ENCODE results near the gene USP6NL. TPM values are rescaled to one million over a fixed set of nuclear protein-coding genes. Genes with fewer than 3 reads are reported as not detected.

The USP6NL gene
- total RNA-seq: 10 to 100 TPM in 3 of 4 donors, 1 to 10 TPM in 1; 3.8 to 21.9 (median 17.0) TPM

DNA sequence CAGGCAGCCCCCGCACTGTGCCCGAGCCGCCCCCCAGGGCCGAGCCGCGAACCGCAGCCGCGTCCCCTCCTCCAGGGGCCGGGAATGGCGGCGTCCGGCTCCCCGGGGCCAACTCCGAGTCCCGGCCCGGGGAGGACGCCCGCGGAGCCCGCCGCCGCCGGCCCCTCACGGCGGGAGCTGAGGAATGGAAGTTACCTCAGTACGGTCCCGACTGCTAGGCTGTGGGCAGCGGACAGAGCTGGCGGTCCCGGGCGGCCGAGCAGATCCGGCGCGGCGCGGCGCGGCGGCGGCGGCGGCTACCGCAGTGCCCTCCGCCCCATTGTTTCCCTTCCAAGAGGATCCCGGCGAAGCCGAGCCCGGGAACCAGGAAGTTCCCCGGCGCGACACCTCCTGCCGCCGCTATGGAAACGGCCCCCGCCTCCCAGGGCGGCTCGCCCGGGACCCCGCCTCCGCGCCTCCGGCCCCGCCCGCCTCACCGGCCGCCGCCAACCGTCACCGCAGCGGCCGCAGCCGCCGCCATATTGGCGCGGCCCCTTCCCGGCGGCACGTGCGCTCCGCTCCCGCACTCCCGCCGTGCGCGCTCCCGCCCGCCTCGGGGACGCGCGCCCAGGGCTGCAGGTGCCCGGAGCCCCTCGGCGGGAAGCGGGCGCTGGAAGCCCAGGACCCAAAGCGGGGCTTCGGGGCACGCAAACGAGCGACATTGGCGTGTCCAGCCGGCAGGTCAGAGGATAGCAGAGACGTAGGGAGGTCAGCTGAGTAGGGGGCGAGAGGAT is at the start of gene USP6NL:
TSS of gene USP6NL (minus strand) at position 403 of the 773 bp plus-strand sequence. CDS start 14,016 bp downstream, outside the sequence.
- Histone ChIP-seq H3K27me3 (no peaks in the 10 kb centered on the region), H3K4me1 (no peaks in the 10 kb centered on the region), H3K27ac (peak within 1 kb of the TSS; percentile 77 to 91), H3K4me3 (peak within 1 kb of the TSS; percentile 40 to 71), H3K9me3 (no peaks in the 10 kb centered on the region), H3K36me3 (no peaks in the 10 kb centered on the region)
- DNase-seq: peak; percentile 82 to 91
- TF ChIP-seq, protein P1, sequence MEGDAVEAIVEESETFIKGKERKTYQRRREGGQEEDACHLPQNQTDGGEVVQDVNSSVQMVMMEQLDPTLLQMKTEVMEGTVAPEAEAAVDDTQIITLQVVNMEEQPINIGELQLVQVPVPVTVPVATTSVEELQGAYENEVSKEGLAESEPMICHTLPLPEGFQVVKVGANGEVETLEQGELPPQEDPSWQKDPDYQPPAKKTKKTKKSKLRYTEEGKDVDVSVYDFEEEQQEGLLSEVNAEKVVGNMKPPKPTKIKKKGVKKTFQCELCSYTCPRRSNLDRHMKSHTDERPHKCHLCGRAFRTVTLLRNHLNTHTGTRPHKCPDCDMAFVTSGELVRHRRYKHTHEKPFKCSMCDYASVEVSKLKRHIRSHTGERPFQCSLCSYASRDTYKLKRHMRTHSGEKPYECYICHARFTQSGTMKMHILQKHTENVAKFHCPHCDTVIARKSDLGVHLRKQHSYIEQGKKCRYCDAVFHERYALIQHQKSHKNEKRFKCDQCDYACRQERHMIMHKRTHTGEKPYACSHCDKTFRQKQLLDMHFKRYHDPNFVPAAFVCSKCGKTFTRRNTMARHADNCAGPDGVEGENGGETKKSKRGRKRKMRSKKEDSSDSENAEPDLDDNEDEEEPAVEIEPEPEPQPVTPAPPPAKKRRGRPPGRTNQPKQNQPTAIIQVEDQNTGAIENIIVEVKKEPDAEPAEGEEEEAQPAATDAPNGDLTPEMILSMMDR (IDR thresholded peaks at IDR 0.05): no peak
- TF ChIP-seq POLR2A (IDR thresholded peaks at IDR 0.05): peak; percentile 59 to 83
- intact Hi-C loops (cut with DNase I; ENCODE audit: low total_unique reads): no loop called here

GRCh38 chr10:11658801-11659368 is 47.4 kb upstream of the USP6NL start:
- Histone ChIP-seq H3K27me3 (no peaks in the 10 kb centered on the region), H3K4me3 (no peak overlapping the region), H3K9me3 (no peaks in the 10 kb centered on the region), H3K27ac (no peak overlapping the region), H3K4me1 (no peaks in the 10 kb centered on the region), H3K36me3 (no peaks in the 10 kb centered on the region)
- intact Hi-C loops (cut with DNase I; ENCODE audit: low total_unique reads): no loop called here
- DNase-seq: no peak
- TF ChIP-seq, protein P1 (IDR thresholded peaks at IDR 0.05): no peak
- no peak for TF ChIP-seq POLR2A (IDR thresholded peaks at IDR 0.05)

DNA sequence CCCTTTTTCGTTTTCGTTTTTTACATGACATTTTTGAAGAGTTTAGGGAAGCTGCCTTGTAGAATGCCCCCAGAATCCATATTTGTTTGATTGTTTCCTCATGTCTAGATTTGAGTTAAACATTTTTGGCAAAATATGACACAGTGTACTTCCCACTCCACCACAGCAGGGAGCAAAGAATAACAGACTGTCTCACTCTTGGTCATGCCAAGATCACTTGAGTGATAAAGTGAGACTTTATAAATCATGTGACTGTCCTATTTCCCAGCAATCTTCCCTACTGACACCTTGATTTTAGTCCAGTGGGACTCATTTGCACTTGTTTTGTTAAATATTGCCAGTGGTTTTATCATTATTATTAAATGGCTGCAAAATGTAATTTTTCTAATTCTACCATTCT is 44.4 kb upstream of the USP6NL start:
- intact Hi-C loops (cut with DNase I; ENCODE audit: low total_unique reads): no loop called here
- no peak for DNase-seq
- Histone ChIP-seq H3K36me3 (no peaks in the 10 kb centered on the region), H3K4me3 (no peak overlapping the region), H3K27ac (no peak overlapping the region), H3K4me1 (no peaks in the 10 kb centered on the region), H3K27me3 (no peaks in the 10 kb centered on the region), H3K9me3 (no peaks in the 10 kb centered on the region)
- no peak for TF ChIP-seq POLR2A (IDR thresholded peaks at IDR 0.05)
- TF ChIP-seq, protein P1 (IDR thresholded peaks at IDR 0.05): no peak

- no peaks in the 10 kb centered on the region for H3K27me3 ChIP-seq
- TF ChIP-seq POLR2A (IDR thresholded peaks at IDR 0.05): no peak
- TF ChIP-seq, protein P1 (IDR thresholded peaks at IDR 0.05): no peak
- H3K4me3 ChIP-seq: no peak overlapping the region
- DNase-seq: no peak
- H3K4me1 ChIP-seq: no peaks in the 10 kb centered on the region
- intact Hi-C loops (cut with DNase I; ENCODE audit: low total_unique reads): no loop called here
- no peak overlapping the region for H3K27ac ChIP-seq
- H3K9me3 ChIP-seq: no peaks in the 10 kb centered on the region
- H3K36me3 ChIP-seq: no peaks in the 10 kb centered on the region
Measured at GRCh38 chr10:11654659-11655058, 43.2 kb upstream of the USP6NL start.

- TF ChIP-seq POLR2A (IDR thresholded peaks at IDR 0.05): no peak
- TF ChIP-seq, protein P1 (IDR thresholded peaks at IDR 0.05): no peak
- no peak for DNase-seq
- no peaks in the 10 kb centered on the region for H3K9me3 ChIP-seq
- H3K27me3 ChIP-seq: no peaks in the 10 kb centered on the region
- H3K27ac ChIP-seq: no peak overlapping the region
- H3K36me3 ChIP-seq: no peaks in the 10 kb centered on the region
- no peaks in the 10 kb centered on the region for H3K4me1 ChIP-seq
- intact Hi-C loops (cut with DNase I; ENCODE audit: low total_unique reads): no loop called here
- H3K4me3 ChIP-seq: no peak overlapping the region
Measured at GRCh38 chr10:11653758-11654471, 42.5 kb upstream of the USP6NL start.

Data from uterus (tissue), 4 donors.